T47D (cell line): ENCODE results near the gene KCNMA1.

Experiments used
- DNase-seq, 2 experiments: peaks; one replicate each; pipeline versions ENCODE4 v3.0.0 to v3.0.0-alpha.2; 2011 to 2012; ENCODE audit warnings: low read depth in 1 of 2, low spot score in 1 of 2
- JUND ChIP-seq: IDR thresholded peaks from 2 replicates; pipeline ENCODE4 v1.6.1; 2012; ENCODE audit warnings: low read depth
- in situ Hi-C: cut with HindIII; loops from 2 replicates; pipeline ENCODE4 v1.10.0; 2016; ENCODE audit warnings: low sequenced_read_pairs, low pct_unique_long_range_greater_than_20kb

KCNMA1 gene

DNA sequence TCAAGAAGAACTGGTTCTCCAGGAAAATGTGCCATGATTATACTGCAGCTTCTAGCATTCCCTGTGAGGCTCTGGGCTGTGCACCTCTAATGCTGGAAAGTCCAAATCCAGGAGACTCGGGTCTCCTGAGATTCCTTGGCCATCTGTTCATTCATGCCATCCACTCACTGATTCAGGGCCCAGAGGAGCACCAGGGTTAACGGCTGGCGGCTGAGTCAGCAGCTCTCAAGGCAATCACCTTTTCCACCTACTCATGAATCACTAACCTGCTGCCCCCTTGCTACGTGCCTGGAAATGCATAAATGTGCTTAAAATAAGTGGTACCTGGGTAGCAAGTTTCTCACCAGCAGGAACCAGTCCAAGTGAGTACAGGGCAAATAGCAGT, 132.7 kb downstream of the KCNMA1 start:
- peak in 1 of 2 experiments; percentile 50 for DNase-seq
- in situ Hi-C loops = no loop called here

DNA sequence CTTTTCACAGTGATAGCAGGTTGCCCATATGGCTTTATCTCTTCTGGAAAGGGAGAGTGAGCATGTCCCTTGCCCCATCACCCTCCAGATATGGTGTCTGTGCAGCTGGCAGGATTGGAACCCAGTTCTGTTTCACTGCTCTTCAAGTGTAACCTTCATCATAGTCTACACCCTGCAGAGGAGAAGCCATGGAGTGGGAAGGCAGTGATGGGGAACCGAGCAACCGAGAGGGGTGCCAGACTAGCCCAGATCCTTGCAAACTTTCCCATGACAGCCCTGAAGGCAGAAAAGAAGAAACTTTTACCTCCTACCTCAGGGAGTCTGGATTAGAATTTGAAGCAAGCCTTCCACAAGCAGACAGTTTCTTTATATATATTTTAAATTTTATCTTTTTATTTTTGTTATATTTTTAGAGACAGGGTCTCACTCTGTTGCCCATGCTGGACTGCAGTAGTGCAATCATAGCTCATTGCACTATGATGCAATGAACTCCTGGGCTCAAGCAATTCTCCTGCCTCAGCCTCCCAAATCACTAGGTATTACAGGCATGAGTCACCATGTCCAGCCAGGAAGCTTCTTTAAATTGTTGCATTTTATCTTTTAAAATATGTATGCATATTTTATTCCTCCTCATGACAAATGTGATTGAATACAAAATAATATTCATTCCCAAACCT, 133.3 kb downstream of the KCNMA1 start:
- no peak for TF ChIP-seq JUND
- in situ Hi-C loops = no loop called here
- DNase-seq = no peak

More for the DNA sequence above, 132.7 kb downstream of the KCNMA1 start:
- TF ChIP-seq JUND = no peak

GRCh38 chr10:77501846-77502261, 135.8 kb downstream of the KCNMA1 start:
- in situ Hi-C loops = no loop called here
- no peak for DNase-seq
- TF ChIP-seq JUND = no peak

DNA sequence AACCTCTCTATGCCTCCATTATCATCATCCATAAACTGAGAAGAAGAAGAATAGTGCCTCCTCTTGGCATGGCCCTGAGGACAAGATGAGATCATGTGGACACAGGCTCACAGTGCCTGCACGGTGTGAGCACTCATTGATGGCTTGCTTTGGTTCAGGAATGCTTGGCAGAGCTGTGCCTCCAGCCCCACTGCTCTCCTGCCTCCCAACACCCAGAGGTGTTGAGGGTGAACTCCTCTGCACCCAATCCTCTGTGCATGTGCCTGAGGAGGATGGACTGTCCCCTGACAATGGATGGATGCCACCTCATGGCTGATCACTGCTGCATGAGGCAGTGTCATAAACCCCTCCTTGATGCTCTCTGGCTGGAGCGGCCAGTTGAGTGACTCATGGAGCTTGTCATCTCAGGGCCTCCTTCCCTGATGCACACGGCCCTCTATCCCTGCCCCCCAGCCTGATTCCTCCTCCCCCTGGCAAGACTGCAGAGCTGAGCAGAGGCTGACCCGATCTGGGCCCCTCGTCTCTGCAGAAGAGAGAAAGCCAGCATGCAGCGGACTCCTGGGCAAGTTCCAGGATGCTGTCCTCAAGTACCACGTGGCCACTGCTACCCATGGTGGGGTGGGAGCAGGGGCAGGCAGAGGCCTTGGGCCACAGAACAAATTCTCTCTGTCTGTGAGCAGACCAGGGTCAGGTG, 136.3 kb downstream of the KCNMA1 start:
- no peak for DNase-seq
- in situ Hi-C loops = no loop called here
- no peak for TF ChIP-seq JUND

DNA sequence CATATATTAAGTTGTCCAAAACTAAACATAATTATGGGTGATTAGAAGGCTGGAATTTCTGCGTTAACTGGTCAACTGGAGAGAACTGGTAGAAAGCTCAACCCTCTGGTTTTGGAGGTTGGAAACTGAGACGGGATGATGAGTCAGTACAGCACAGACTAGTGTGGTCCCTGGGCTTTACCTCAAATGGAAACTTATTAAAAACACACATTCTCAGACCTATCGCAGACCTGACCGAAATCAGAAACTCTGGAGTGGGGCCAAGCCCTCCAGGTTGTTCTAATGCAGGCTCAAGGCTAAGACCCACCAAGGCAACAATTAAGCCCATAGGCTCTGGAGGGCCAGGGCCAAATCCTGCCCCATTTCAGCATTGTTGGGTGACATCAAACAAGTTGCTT, 136.9 kb downstream of the KCNMA1 start:
- TF ChIP-seq JUND = no peak

DNA sequence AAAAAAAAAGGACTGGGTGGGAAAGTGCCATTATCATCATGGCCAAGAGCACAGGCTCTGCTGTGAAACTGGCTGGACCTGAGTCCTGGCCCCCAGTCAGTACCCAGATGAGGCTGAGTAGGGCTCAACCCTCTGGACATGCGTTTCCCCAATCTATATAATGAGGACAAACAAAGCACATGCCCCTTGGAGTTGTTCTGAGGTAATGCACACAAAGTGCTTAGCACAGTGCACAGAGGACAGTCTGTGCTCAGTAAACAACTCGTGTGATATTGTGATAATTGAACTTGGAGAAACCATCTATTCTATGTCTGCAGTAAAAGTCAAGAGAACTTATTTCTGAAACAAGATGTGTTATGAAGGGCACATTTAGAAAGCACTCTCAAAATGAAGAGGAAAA, 138.8 kb downstream of the KCNMA1 start:
- in situ Hi-C loops = no loop called here
- peak in 1 of 2 experiments; percentile 67 for DNase-seq
- TF ChIP-seq JUND = no peak

More for the DNA sequence above, 136.9 kb downstream of the KCNMA1 start:
- in situ Hi-C loops = no loop called here
- DNase-seq = no peak

DNA sequence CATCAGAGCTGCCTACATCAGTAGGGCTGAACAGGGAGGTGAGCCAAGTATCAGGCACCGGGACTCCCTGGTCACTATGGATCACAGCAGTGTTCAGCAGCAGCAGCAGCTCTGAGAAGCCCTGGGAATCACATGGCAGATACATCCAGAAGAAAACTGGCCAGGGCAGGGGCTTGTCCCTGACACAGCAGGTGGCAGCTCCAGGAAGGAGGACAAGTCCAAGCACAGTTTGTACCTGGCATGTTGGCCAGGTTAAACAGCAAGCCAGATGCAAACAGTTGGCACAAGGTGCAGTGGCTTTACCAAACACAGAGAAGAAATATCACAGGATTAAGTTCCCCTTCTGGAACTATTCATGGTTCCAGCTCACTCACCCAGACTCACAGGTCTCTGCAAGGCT, 139.4 kb downstream of the KCNMA1 start:
- no peak for TF ChIP-seq JUND
- in situ Hi-C loops = no loop called here
- peak in 1 of 2 experiments; percentile 85 for DNase-seq

GRCh38 chr10:77497748-77498147, 139.9 kb downstream of the KCNMA1 start:
- no peak for DNase-seq
- no peak for TF ChIP-seq JUND
- in situ Hi-C loops = no loop called here

- DNase-seq = no peak
- TF ChIP-seq JUND = no peak
- in situ Hi-C loops = no loop called here
Measured at GRCh38 chr10:77496941-77497420, 140.6 kb downstream of the KCNMA1 start.

DNA sequence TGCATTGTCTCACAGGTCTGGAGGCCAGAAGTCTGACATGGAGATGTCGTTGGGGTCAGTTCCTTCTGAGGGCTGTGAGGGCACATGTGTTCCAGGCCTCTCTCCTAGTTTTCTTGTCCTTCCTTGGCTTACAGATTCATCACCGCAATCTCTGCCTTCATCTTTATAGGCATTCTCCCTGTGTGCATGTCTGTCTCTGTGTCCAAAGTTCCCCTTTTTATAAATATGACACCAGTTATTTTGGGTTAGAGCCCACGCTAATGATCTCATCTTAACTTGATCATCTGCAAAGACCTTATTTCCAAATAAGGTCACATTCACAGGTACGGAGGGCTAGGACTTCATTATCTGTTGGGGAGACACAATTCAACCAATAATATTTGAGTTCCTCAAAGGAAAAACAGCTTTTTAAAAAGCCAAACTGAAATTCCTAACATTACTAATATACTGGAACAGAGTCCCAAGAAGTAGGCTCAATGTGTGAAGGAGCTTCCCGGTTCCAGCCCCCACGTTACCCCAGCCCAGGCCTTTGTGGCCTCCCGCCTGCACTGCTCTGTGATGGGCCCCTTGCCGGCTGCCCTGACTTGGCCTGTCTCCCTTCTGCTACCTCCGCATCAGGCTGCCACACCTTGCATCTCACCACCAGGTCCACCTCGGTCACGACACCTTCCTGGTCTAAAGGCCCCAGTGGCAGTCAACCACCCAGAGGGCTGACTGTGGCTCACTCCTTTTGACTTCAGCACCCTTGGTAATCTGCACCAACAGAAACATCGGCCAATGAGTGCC, 142.7 kb downstream of the KCNMA1 start:
- in situ Hi-C loops = no loop called here
- TF ChIP-seq JUND = no peak
- no peak for DNase-seq

DNA sequence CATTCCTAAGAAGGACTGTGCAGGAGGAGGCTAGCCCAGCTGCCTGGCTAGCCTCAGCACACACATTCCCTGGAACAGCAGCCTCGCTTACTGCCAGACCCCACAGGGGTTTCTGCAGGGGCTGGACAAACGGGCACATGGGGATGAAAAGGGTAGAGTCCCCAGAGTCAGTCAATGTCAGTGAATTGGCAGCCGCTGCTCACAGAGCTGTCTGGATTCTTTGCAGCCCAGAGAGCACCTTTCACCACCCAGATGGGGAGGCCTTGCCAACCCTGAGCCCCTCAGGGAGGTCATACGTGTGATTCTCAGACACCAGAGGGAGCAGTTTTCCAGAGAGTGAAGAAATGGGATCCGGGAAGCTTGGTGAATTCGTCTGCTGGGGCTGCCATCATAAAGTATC, 143.3 kb downstream of the KCNMA1 start:
- no peak for TF ChIP-seq JUND
- in situ Hi-C loops = no loop called here
- DNase-seq = peak in 1 of 2 experiments; percentile 64

GRCh38 chr10:77493851-77494261, 143.8 kb downstream of the KCNMA1 start:
- DNase-seq = no peak
- in situ Hi-C loops = no loop called here
- TF ChIP-seq JUND = no peak

- in situ Hi-C loops = no loop called here
- no peak for DNase-seq
- TF ChIP-seq JUND = no peak
Measured at GRCh38 chr10:77493239-77493806, 144.3 kb downstream of the KCNMA1 start.
